HG02759 (cell line): ENCODE data around the gene NR1D1.

Source experiments
- ATAC-seq: cut with Tn5 transposase; IDR thresholded peaks from one replicate; pipeline ENCODE4 v1.9.1; 2021; ENCODE audit warnings: mild to moderate bottlenecking, moderate library complexity; ENCODE audit not compliant: unreplicated experiment

NR1D1 gene

DNA sequence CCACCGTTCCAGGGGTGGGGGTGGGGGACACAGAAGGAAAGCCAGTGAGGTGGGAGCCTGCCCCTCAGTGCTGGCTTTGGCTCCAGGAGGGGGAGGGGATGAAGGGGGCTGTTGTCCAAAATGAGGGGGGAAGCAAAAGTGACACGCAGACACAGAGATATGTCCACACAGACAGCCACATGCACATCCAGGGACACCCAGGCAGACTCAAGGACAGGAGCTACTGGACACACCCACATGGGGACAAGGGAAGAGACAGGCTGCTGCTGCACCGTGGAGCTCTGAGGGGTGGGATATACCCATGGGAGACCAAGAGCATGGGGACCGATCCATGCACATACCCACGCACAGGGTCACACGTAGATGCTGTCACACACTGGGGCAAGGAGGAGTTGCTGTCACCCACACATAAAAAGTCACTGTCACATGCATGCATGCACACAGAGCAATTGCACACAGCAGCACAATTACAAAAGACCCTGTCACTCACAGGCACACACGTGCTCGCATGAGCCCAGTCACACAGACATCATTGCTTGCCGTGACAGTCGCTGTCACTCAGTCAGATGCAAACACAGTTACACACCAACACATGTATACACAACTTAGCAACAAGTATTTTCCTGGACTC lies 36.4 kb downstream of the NR1D1 start:
- no peak for ATAC-seq

DNA sequence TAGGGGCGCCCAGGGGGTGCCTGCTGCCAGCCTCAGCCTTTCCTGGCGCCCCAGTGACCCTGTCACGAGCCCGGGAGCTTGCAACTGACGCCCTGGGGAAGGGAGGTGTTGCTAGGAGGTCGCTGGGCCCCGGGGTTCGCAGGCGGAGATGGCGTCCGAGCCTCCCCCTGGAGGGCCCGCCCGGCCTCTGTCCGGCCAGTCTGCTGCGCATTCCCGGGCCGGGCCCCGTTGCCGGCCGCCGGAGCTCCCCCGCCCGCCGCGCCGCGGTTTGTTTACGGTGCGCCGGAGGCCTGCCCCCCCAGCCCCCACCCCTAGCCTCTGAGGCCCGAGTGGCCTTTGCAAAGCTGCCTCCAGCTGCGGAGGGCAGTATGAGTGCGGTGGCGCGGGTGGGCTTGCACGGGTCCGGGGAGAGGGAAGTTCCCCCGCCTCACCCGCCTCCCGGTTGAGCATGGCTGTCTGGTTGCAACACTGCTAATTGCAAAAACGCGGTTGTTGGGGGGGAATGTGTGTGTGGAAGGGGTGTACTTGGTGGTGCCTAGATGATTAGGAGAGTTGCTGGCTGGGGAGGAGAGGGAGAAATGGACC lies 37.1 kb downstream of the NR1D1 start:
- ATAC-seq = peak; percentile 35

DNA sequence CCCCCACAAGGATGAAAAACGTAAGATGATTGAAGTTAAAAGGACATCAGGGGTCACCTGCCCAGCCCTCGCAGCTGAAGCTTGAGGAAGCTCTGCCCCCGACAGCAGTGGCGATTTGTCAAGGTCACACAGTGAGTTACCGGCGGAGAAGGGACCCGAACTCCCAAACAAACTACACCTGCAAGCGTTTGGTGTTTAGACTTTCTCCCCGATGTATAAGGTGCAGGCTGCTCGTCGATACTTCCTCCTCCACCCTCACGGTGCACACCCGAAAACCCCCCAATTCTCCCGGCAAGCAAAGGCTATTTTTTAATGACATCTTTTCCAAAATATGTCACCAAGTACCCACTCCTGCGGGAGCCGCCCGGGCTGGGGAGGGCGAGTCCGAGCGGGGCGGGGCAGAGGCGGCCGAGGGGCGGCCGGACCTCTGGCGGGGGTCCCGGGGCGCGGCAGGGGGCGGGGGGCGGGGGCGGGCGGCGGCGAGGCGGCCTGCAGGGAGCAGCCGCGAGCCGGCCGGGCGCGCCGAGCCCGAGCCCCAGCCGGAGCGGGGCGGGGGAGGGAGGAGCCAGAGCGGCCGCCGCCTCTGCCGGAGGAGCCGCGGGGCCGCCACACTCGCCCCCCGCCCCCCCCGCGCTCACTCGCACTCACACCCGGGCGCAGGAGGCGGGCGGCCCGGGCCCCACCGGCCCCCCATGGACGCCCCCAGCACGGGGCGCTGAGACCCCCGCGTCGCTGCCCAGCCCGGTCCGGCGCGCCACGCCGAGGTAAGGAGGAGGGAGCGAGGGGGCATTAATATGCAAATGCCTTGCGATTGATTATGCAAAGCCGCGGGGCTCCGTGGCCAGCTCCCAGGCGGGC lies 37.8 kb downstream of the NR1D1 start, which contains the start of gene THRA:
Gene THRA, plus strand, starts transcription at position 637 of the 858 bp plus-strand sequence. CDS start 11,524 bp downstream, outside the sequence.
- ATAC-seq = peak; percentile 85

DNA sequence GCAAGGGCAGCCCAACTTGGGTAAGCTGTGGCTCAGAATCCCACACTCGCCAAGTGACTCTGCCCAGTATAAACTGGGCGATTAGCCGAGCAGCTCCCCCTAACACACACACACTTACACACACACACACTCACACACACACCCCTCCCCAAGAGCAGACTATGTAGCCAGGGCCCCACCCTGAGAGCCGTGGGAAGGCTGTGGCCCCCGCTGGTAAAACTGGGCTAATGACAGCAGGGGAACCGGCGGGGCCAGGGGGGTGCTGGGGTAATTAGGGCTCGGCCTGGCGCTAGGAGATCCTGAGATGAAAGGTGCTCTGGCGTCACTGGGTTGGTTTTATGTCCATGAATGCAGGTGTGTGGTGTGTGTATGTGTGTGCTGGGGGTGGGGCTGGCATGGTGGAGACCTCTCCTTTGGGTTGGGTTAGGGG lies 38.8 kb downstream of the NR1D1 start:
- ATAC-seq = no peak

DNA sequence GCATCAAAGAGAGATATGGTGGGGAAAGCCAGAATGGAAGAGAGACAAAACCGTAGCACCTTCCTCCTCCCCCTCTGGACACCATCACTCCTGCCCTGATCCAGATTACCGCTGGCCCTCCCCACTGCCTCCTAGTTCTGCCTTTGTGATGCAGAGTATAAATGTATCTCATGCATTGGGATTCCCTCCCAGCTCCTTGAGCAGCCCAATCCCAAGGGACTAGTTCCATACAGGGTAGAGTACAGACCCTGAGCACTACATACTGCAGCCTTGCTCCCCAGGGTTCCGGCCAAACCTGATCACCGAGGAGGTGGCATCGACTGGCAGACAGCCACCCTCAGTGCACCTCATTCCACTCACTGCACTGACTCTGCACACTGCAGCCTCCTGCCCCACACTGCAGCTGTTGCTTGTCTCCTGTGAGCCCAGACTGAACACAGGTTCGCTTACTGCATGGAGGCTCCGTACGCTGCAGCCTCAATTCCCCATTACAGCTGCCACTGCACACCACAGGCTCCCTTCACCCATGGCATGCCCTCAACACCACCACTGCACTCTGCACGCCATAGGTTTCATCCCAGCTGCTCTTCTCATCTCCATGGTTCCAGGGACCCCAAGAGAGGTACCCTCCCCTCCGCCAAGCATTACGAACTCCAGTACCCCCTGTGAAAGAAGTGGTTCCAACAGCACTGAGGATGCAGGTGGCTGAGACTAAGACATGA lies 39.3 kb downstream of the NR1D1 start:
- ATAC-seq = no peak

DNA sequence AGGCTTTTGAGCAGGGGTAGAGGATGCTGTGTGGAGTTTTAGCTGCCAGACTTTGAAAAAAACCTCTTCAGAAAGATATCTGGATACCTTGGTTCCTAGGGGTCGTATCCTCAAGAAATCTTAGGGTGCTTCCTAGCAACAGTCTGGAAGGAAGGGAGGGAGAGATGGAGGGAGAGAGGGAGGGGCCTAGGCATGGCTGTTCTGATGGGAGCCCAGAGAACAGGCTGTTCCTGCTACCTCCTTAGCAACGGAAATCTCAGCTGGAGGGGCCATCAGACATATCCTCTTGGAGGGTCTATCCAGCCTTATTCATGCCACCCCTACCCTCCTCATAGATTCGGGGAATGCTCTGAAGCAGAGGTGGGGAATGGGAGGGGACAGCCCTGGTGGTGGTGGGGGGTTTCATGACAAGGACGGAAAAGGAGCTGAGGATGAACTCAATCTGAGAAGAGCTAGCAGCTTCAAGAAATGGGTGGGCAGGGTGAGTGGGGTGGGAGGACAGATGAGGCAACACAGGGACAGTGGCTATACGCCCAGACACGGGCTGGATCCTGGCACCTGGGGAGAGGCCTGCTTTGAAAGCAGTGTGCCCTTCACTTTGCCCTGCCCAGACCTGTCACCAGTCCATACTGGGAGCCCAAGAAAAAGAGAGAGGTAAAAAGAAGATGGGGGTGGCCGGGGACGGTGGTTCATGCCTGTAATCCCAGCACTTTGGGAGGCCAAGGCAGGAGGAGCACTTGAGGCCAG lies 40.5 kb downstream of the NR1D1 start:
- no peak for ATAC-seq

DNA sequence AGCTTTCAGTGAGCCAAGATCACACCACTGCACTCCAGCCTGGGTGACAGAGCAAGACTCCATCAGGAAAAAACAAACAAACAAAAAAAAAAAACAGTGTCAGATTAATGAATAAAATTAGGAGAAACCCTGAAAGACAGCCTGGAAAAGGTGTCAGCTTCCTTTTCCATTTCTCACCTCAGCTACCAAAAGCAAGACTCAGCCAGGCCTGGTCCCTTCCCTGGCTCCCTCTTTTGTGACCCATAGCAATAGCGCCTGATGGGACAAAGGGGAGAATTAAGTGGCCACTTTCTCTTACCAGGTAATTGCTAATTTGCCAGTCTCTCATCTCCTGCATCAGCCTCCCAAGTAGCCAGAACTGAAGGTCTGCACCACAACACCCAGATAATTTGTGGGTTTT lies 41.5 kb downstream of the NR1D1 start:
- no peak for ATAC-seq

DNA sequence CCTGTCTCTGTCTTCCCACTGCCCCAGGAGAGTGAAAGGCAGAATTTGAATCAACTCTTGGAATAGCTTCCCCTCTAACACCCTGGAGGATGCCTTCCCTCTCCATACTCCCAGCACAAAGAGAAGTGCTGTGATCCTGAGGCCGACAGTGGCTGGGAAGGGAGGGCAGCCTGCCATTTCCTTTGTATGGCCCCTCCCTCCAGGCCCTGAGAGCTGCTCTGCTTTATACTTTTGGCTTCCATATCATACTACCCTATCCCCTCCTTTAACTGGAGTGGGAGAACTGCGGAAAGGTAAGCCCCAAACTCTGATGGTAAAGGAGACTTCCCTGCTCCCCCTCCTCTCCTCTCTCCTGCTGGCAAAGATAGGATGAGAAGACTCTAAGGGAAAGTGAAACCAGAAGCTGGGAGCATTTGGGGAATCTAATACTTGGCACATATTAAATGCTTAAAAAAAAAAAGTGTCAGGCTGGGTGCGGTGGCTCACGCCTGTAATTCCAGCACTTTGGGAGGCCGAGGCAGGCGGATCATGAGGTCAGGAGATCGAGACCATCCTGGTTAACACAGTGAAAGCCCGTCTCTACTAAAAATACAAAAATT lies 42.1 kb downstream of the NR1D1 start:
- no peak for ATAC-seq

DNA sequence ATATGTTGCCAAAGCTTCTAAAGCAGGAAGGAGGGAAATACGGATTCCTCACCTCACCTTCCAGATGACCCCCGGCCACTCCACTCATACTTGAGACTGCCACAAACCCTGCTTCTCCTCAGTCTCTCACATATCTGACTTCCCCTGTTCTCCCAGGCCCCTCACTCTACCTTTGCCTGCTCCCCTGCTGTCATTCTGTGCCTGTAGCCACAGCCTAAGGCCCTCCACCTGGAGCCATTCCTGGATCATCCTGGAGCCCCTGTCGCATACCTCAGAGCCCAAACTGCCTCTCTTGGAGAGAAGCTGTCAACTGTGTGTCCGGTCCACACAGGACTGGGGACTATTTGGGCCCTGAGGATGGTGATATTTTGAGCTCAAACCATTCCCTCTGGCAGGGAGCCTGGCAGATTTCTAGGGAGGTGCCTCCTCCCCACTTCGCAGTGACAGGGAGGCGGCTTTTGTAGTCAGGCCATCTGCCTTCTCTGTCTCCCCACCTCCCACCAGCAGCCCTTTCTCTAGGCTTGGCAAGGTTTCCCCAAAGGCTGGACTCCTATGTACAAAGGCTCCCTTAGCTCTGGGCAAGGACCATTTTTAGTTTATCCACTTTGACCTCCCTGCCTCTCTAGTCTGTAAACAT lies 43.9 kb downstream of the NR1D1 start:
- ATAC-seq = no peak
